ENCODE data around the gene TSC2. TPM values are rescaled to one million over a fixed set of nuclear protein-coding genes. Genes with fewer than 3 reads are reported as not detected.
"Not testable (repeated sequence)": the region's sequence is repeated elsewhere in the genome, so short reads cannot be mapped to it uniquely, and the experiment has no call there.

TSC2 gene
- polyA plus RNA-seq, 4 donors = 121 to 152 (median 136) TPM

DNA sequence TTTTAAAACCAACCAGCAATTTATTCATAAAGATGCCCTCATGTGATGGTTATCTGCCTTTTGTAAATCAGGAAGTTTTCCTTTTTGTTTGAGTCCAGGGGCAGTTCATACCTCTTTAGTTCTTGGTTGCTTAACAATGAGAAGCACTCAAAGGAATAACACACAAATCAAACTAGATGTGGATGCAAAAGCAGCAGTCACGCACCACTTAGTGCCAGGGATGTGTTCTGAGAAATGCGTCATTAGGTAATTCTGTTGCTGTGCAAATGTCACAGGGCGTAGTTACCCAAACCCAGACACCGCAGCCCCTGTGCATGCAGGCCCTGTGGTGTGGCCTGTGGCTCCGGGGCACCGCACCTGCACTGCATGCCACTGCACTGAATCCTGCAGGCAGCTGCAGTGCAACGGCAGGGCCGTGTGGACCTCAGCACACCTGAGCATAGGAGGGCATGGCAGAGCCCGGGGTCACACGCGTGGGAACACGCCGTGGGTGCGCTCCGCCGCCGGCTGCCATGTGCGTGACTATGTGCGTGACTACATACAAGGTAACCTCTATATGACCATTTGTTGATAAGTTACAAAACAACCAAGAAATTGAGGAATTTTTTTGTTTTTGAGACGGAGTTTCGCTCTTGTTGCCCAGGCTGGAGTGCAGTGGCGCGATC is 48.3 kb downstream of the TSC2 start:
- no peak for DNase-seq (ENCODE audit: low read depth in 4 of 4, low spot score in 3 of 4)

DNA sequence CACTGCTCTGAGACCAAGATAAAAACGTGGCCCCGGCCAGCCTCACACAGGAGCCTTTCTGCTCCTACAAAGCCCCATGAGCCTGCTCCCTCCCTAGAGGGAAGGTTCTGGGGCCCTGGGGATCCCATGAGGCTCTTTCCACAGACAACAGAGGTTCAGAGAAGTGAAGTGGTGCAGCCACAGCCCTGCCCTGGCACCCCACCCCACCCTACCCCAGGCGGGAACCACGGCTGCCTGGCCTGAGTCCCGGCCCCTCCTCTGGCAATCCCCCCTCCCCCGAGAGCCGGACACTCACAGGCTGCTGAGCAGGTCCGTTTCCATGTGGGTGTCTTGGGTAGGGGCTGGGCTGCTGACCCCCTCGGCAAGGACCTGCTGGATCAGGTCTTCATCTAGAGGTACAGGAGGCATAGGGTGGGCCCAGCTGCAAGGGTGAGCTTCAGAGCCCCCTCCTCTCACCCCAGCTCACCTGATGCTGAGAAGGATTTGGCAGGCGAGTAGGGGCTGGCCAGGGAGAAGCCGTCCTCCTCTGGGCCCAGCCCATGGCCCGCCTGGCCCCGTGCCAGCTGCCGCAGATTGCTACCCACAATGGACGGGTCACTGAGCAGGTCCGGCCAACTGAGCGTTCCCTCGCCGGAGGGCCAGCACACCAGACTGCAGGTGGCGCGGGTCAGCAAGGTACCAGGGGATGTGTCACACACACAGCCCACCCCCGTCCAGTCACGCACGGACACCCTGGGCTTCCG is 49.2 kb downstream of the TSC2 start:
- no peak for DNase-seq (ENCODE audit: low read depth in 4 of 4, low spot score in 3 of 4)

DNA sequence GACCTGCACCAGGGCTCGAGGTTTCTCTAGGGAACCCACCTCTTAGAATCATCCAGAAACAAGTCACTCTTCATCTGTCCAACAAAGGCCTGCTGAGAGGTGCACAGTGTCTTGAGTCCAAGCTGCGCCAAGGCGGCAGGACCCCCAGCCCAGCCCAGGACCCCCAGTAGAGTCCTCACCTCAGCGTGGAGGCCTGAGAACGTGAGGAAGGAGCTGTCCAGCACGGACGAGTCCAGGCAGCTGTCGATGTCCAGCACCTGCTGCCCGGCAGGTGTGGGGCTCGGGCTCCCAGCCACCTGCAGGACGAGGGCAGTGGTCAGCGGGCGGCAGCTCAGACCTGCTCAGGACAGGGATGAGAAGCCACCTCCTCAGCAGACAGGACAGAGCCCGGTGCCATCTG is 49.9 kb downstream of the TSC2 start:
- not testable (repeated sequence) for DNase-seq (ENCODE audit: low read depth in 4 of 4, low spot score in 3 of 4)

DNA sequence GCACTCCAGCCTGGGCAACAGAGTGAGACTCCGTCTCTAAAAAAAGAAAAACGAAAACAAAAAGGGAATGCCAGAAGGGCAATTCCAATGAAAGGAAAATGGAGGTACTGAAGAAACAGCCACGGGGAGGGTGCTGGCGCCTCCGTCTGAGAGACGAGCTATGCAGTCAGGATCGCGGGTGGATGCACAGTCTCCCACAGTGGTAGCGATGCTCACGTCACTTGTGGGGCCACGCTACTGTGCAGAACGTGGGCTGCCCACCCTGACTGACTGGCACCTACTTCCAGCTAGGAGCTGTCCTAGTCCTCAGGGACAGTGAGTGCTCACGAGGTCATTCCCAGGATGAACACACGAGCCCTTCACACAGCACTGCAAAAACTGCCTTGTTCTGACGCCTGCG is 53.8 kb downstream of the TSC2 start:
- DNase-seq (ENCODE audit: low read depth in 4 of 4, low spot score in 3 of 4) = not testable (repeated sequence)

DNA sequence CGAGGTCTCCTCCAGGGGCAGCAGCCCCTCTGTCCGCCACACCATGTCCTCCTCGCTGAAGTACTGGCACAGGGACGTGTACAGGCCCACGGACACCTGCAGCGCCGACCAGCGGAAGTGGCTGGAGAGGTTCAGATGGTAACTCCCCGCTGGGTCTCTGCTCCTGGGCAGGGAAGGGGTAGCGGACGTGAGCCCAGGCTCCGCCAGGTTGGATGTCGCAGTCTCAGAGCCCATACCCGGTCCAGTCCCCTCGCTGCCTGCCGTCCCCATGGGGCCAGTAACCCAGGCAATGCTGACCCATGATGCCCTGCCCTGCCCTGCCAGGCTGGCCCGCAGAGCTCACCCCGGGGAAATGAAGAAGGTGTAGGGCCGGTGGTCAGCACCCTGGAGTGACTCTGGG is 54.7 kb downstream of the TSC2 start:
- no peak for DNase-seq (ENCODE audit: low read depth in 4 of 4, low spot score in 3 of 4)

DNA sequence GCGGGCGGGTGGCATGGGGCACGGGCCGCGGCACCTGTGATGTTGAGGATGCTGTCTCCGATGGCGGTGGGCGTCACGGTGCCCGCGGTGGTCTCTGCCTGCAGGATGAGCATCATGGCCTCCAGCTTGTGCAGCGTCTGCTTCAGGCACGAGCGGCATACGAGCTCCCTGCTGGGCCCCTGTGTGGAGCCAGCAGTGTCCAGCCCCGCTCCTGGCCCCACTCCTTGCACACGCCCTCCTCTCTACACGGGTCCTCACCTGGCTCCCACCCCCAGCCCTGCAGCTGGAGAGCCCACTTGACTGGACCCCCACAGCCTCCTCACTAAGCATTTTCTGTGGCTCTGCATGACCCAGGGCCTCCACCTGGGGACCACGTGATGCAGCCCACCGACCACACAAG is 56.7 kb downstream of the TSC2 start:
- DNase-seq (ENCODE audit: low read depth in 4 of 4, low spot score in 3 of 4) = not testable (repeated sequence)

DNA sequence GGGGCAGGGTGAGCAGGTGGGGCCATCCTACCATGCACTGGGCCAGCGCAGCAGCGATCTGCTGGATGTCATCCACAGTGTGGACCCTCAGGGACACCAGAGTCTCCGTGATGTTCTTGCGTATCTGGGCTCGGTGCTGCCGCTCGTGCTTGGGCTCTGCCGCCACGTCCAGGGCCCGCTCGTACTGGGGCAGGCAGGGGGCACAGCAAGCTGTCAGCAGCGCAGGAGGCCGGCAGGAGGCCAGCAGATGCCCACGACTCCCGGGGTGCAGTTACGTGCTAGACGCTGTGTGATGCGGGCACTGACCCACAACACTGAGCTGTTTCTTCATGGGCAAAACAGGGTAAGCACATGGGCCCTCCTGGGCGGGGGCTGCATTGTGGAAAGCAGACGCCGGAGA is 57.5 kb downstream of the TSC2 start:
- DNase-seq (ENCODE audit: low read depth in 4 of 4, low spot score in 3 of 4) = not testable (repeated sequence)

DNA sequence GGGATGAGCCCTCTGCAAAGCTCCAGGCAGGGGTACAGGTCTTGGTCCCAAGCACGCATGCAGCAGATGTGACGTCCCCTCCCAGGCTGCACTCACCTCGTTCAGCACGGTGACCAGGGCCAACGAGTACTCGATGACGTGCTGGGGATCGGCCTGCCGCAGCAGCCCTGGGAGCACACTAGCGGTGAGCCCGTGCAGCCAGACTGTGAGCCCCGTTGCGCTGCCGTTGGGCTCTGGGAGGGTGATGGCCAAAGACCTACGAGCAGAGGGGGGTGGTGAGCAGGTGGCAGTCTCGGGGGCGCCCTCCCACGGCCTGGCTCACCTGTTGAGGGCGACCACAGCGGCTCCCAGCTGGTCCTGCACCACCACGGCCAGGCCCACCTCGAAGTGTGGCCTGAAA is 58.0 kb downstream of the TSC2 start:
- DNase-seq (ENCODE audit: low read depth in 4 of 4, low spot score in 3 of 4) = not testable (repeated sequence)

DNA sequence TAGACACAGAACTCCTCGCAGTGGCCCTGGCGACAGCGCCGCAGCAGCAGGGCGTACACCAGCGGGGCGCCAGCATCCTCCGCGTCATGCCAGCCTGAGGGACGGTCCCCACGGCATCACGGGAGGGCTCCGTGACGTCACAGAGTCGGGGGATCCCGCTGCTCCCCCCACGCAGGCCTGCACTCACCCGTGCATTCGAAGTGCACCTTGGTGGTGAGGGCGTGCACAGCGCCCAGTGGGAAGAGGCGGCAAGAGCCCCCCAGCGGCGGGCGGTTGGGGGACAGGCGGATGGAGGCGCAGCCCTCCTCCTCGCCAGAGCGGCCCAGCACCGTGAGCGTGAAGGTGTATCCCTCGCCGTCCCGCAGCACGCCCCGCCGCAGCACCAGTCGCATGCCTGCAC is 58.4 kb downstream of the TSC2 start:
- not testable (repeated sequence) for DNase-seq (ENCODE audit: low read depth in 4 of 4, low spot score in 3 of 4)

DNA sequence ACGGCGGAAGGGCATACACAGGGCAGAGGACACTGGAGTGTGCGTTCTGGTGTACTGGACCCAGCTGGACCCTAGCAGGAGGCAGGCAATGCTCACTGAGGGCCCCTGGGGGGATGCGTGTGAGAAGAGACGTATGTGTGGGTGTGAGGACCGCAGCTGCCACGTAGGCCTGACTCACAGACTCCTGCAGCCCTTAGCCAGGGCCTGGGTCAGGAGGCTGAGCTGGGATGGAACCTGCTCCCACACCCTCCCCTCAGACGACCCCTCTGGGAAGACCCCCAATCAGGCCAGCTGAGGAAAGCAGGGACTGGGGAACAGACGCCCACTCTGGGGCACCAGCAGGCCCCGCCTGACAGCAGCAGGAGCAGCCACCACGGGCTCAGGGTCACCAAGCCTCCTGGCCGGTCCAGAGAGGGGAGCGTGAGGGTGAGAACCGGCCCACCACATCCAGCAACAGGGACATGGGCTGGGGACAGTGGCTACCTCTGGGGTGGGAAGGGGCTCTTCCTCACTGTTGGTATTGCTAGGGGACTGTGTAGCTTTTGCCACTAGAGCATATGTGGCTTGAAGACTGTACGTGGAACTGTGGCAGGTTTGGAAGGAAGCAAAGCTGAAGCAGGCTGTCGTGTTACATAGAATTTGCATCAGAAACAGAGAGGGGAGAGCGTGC is 59.5 kb downstream of the TSC2 start:
- not testable (repeated sequence) for DNase-seq (ENCODE audit: low read depth in 4 of 4, low spot score in 3 of 4)

DNA sequence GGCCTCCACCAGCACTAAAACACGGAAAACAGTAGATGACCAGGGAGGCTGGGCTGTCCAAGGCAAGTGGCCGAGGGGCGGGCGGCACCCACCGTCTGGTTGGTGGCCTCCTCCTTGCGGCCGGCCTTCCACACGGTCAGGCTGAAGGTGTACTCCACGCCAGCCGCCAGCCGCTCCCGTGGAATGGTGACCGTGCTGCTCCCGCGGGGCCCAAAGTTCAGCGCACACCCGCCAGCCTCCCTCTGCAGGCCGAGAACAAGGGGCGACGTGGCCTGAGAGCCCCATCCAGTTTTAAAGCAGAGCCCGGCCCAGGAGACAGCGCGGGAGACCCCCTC is 60.0 kb downstream of the TSC2 start:
- not testable (repeated sequence) for DNase-seq (ENCODE audit: low read depth in 4 of 4, low spot score in 3 of 4)

DNA sequence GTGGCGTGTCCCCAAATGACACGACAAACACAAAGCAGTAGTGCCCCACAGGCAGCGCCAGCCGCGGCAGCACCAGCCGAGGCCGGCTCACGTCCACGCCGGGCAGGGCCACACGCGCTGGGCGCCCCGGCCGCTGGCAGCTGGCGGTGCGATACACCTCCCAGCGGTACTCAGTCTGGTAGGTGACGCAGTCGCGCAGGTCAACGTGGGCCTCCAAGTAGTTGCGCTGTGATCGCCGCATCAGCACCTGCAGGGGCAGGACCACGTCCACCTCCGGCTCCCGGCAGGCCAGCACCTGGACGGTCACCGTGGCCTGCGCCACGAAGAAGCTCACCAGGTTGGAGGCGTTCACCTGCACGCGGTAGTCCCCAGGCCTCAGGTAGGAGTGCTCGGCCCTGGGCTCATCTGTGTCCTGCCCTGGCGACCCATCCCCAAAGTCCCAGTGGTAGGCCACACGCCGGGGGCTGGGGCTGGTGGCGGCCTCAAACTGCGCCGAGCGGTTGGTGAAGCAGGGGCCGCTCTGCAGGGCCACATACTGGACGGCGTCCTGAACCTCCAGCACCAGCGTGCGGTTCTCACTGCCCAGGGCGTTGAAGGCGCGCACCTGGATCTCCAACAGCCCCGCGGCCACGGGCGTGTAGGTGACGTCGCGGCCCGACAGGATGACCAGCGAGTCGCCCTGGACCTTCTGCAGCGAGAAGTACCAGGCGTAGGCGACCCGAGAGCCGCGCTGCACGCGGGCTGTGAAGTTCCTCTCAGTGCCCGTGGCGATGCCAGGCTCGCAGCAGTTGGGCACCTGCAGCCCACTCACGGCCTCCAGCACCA is 60.9 kb downstream of the TSC2 start:
- DNase-seq (ENCODE audit: low read depth in 4 of 4, low spot score in 3 of 4) = not testable (repeated sequence)

DNA sequence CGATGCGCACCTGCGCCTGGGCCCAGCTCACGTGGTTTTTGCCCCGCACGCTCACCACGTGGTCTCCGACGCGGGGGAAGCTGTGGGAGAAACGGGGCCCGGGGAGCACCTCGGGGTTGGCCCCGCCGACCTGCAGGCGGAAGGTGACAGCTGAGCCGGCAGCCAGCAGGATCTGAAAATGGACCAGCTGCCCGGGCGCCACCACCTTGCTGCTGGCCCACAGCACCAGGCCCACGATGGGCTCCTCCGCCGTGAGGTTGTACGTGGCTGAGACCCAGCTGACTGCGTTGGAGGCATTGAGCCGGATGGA is 61.4 kb downstream of the TSC2 start:
- DNase-seq (ENCODE audit: low read depth in 4 of 4, low spot score in 3 of 4) = not testable (repeated sequence)

DNA sequence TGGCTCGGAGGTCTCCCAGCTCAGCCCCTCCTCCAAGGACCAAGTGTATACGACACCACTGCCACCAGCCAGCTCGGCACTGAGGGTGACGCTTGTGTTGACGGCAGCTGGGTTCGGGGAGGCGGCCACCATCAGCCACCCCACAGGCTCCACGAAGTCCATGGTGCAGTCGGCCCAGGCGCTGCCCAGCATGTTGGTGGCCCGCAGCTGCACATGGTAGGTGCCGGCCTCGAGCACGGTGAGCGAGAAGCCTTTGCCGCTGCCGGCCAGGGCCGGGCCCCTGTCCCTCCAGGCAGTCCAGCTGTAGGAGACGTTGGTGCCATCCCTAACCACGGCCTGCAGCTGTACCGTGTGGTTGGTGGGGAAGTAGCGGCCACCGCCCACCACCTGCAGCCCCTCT is 62.1 kb downstream of the TSC2 start:
- DNase-seq (ENCODE audit: low read depth in 4 of 4, low spot score in 3 of 4) = not testable (repeated sequence)

DNA sequence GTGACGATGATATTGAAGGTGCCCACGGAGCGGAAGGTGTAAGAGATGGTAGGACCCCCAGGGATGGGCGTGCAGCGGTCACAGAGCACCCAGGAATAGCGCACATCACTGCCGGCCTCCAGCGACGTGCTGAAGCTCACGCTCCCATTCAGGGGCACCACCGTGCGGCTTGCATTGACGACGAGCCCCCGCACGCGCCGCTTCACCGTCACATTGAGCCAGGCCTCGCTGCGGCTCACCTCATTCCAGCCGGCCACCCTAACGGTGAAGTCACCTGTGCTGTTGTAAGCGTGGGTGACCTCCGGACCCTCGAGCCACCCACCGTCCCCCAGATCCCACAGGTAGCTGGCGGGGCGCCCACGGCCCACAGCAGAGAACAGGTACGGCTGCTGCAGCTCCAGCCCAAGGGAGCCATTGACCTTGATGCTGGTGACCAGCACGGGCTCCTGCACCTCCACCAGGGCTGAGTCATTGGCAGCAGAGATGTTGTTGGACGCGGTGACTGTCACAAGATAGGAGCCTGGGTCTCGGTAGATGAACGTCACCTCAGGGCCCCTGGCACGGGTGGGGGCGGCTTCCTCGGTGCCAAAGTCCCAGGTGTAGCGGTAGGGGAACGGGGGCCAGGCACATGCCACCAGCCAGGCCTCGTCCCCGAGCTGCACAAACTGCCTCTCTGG is 62.7 kb downstream of the TSC2 start:
- DNase-seq (ENCODE audit: low read depth in 4 of 4, low spot score in 3 of 4) = not testable (repeated sequence)

DNA sequence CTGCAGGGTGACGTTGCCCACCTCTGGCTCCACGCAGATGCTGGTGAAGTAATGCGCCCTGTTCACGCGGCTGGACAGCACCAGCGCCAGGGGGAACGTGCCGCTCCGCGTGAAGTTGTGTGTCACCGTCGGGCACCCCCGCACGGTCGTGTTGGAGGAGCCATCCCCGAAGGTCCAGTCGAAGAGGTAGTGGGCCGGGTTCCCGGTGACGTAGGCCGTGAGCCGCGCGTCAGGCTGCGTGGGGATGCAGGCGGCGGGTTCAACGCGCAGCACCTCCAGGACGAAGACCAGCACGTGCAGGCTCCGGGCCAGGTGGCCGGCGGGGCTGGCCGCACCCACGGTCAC is 63.2 kb downstream of the TSC2 start:
- DNase-seq (ENCODE audit: low read depth in 4 of 4, low spot score in 3 of 4) = not testable (repeated sequence)

DNA sequence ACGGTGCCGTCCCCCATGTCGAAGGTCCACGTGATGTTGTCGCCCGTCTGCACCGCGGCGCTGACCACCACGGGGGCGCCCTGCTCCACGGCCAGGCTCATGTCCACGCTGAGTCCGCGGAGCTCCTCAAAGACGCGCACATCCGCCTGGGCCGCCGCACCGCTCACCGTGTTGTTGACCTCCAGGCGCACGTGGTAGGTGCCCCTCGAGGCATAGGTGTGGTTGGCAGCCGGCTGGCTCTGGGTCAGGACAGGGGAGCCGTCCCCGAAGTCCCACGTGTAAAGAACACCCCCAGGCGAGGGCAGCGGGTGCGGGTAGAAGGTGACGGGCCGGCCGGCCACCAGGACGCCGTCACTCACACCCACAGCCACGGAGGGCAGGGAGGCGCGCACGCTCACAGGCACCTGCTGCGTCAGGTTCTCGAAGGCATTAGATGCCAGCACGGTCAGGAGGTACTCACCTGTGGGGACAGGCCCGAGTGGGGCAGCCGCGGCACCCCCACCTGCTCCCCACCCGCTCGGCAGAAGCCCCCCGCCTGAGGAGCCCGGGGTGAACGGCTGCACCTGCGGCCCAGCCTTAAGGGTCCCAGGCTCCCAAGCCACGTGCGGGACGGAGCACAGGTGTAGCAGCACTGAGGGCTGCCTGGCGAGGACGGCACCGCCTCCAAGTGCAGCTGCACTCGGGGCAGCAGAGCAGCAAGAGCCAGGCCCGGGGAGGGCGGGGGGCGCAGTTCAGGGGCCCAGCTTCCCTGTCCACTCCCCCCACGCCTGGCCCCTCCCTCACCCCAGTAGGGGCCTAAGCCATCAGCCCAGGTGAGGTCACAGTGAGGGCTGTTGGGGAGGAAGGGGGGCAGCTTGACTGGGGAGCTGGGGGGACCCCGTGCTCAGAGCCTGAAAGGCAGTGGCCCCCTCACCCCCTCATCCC is 63.9 kb downstream of the TSC2 start:
- DNase-seq (ENCODE audit: low read depth in 4 of 4, low spot score in 3 of 4) = not testable (repeated sequence)

DNA sequence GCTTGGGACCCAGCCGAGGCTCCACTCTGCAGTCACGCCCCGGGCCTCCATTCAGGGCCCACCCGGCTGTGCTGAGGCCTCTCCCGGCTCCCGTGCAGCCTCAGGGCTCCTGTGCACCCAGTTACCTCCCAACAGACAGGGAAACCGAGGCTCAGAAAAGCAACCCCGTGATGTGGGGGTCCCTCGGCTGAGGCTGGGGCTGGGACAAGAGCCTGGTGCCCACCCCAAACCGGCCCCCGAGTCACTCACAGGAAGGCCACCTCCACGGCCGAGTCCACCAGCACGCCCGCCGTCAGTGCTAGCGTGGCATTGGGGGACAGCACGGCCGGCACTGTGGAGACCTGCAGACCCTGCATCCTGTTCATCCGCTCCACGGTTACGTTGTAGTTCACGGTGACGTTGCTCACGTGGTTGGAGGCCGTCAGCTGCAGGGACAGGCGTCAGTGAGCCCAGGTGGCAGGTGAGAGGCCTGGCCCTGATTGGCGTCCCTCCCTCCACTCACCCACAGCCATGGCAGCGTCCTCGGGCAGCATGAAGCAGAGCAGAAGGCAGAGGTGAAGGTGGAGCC is 64.8 kb downstream of the TSC2 start:
- not testable (repeated sequence) for DNase-seq (ENCODE audit: low read depth in 4 of 4, low spot score in 3 of 4)

DNA sequence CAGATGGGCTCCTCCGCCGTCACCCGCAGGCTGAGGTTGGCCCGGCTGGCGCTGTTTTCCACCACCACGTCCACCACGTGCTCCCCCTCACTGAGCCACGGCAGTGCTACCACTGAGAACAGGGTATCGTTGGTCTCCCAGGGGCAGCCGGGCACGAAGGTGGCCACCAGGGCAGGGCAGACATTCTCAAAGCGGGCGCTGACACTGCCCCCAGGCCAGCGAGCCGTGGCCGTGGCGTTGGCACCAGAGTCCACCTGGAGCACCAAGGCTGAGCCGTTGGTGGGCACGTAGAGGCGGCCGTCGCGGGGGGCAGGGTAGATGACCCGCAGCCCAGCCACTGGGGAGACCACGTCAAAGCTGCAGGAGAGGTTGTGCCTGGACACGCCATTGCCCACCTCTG is 66.4 kb downstream of the TSC2 start:
- not testable (repeated sequence) for DNase-seq (ENCODE audit: low read depth in 4 of 4, low spot score in 3 of 4)

Measured in right renal pelvis (tissue), 4 donors.